NCI-H748 (cell line): ENCODE data around the gene GRAMD4.

Experiments
- DNase-seq: peaks from one replicate; lab custom pipeline; 2025; ENCODE audit not compliant: unreplicated experiment; lab: John Stamatoyannopoulos, UW

The GRAMD4 gene

GRCh38 chr22:46687048-46687444 is 66.9 kb downstream of the GRAMD4 start:
- DNase-seq, result no peak

- DNase-seq, result no peak
Observed at GRCh38 chr22:46687460-46687859, 67.3 kb downstream of the GRAMD4 start.

GRCh38 chr22:46688949-46689348 is 68.8 kb downstream of the GRAMD4 start:
- DNase-seq, result peak; percentile 63

- no peak for DNase-seq
Observed at GRCh38 chr22:46690146-46690545, 70.0 kb downstream of the GRAMD4 start.

- no peak for DNase-seq
Observed at GRCh38 chr22:46691571-46691970, 71.4 kb downstream of the GRAMD4 start.

- no peak for DNase-seq
Observed at GRCh38 chr22:46693634-46694415, 73.6 kb downstream of the GRAMD4 start.

GRCh38 chr22:46694416-46695170 is 74.4 kb downstream of the GRAMD4 start:
- DNase-seq, result no peak

- DNase-seq, result no peak
Observed at GRCh38 chr22:46695346-46696228, 75.4 kb downstream of the GRAMD4 start.

GRCh38 chr22:46696229-46696518 is 76.0 kb downstream of the GRAMD4 start:
- no peak for DNase-seq

GRCh38 chr22:46696614-46697013 is 76.4 kb downstream of the GRAMD4 start:
- no peak for DNase-seq

GRCh38 chr22:46697811-46698515 is 77.8 kb downstream of the GRAMD4 start:
- no peak for DNase-seq

GRCh38 chr22:46699091-46699490 is 78.9 kb downstream of the GRAMD4 start:
- no peak for DNase-seq

GRCh38 chr22:46701262-46701661 is 81.1 kb downstream of the GRAMD4 start:
- DNase-seq, result no peak

- no peak for DNase-seq
Observed at GRCh38 chr22:46703171-46703995, 83.2 kb downstream of the GRAMD4 start.

GRCh38 chr22:46703996-46704370 is 83.8 kb downstream of the GRAMD4 start:
- DNase-seq, result no peak

GRCh38 chr22:46706060-46706459 is 85.9 kb downstream of the GRAMD4 start:
- no peak for DNase-seq

- no peak for DNase-seq
Observed at GRCh38 chr22:46707305-46707704, 87.1 kb downstream of the GRAMD4 start.

- DNase-seq, result no peak
Observed at GRCh38 chr22:46707827-46708570, 87.8 kb downstream of the GRAMD4 start.

- DNase-seq, result no peak
Observed at GRCh38 chr22:46708766-46709330, 88.7 kb downstream of the GRAMD4 start.
